ENCODE data around the gene CNTN4.
"Not testable (repeated sequence)": the region's sequence is repeated elsewhere in the genome, so short reads cannot be mapped to it uniquely, and the experiment has no call there.

The CNTN4 gene

DNA sequence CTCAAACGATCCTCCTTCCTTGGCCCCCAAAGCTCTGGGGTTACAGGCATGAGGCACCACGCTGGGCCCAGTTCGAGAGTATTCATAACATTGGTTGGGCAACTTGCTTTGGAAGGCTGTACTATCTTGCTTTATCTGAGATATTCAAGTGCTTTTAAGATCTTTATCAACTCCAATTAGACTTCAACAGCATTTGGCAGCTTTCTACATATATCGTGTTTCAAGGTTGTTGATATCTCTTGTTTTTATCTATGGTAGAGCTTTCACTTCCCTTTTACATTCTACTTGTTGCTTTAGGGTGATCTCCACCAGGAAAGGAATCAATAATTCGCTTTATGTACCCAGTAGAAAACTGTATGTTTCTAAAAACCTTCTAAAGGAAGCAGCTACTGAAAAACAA is 616.2 kb downstream of the CNTN4 start:
- DNase-seq: no peak

DNA sequence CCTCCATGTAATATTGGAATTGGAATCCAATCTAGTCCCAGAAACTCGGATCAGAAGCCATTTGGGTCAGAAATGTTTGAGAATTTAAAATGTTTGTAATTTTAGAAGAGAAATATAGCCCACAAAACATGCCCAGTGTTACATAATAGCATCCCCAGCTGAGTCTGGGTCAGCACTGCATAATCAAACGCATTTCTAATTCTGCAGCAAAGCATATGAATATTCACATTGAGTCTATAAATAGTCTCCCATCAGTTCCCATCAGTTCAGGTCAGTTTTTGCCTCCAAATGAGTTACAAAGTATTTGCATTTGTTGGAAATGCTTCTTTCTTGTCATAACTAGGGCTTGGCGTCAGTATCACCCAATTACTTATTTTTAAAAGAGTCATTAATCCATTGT is 628.4 kb downstream of the CNTN4 start:
- DNase-seq: no peak

DNA sequence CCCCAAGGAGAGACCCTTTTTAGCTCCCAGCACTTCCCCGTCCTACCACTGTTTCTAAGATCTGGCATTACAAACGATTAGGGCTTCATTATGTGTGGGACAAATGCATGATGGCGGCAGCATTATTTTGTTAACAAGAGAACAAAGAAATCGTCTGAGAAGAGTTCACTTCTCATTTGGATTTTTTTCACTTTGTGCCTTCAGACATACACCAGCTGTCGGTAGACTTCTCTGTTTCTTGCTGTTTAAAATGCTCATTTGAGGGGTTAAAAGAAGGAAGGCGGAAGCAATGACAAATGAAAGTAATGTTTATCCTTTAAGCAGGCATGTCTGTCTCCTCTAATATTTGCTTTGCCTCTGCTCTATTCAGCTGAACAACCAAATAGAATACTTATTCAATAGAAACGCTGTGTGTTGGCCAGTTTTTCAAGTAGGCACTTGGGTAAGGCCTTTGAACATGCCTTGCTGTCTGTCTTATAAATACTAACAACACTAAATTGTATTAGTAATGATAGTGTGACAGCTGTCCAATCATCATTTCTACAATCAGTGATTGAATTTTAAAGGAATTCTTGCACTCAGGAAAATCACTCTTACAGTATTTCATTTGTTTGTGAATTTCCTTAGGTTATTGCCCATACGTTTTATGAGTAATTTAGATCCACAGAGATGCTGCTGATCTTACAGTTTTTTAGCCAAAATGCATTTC is 629.1 kb downstream of the CNTN4 start:
- no peak for DNase-seq

DNA sequence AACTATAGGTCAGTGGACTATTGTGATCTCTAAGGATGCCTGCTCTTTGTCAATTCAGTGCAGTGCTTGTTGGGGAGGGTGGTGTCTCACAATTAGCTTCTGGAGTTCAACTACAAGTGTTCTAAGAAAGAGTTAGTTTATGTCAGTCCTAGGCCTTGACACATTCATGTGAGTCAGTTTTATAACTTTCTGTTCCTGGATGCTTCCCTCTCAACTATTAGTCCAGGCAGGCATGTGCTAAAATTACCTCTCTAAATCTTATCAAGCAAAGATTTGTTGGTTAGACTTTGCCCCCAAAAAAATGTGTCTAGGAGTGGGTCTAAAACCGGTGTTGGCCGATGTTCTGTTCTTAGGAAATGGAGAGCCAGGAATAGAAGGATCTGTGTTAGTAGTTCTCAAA is 633.2 kb downstream of the CNTN4 start:
- no peak for DNase-seq

DNA sequence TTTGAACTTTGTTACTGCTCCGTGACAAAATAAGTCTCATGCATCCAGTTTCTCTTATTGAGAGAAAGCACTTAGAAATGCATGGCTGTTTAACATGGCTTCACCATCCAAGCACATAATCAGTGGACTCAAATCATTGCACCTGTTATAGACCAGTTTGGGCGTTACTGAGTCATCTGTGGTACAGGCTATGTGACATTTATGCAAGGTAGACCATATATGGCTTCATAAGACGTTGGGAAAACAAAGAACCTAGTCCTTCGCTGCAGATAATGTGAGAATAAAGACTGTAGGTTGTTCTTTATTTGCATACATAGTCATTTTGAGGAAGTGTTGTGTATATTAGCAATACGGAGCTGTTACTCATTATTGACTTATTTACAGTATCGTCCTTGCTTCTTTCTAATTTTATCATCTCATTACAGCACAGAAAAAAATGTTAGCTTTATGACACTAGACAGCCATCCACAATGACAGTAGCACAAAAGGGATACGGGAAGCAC is 636.8 kb downstream of the CNTN4 start:
- DNase-seq: no peak

DNA sequence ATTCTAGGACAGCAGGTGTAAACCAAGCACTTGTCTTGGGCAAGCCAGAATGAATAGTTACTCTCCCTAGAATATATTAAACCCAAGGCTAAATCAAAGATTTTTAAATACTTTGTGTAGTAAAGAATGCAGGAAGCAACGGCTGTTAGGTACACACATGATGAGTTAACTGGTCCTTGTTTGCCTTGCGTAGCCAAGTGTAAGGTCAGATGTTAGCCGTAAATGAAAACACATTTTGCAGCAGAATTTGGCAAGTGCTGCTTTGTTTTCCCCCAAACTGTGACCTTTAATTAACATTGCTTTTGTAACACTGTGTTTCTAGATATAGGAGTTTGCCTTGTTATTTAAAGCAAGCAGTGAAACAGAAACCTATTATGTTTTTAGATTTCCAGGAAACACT is 642.9 kb downstream of the CNTN4 start:
- DNase-seq: no peak

DNA sequence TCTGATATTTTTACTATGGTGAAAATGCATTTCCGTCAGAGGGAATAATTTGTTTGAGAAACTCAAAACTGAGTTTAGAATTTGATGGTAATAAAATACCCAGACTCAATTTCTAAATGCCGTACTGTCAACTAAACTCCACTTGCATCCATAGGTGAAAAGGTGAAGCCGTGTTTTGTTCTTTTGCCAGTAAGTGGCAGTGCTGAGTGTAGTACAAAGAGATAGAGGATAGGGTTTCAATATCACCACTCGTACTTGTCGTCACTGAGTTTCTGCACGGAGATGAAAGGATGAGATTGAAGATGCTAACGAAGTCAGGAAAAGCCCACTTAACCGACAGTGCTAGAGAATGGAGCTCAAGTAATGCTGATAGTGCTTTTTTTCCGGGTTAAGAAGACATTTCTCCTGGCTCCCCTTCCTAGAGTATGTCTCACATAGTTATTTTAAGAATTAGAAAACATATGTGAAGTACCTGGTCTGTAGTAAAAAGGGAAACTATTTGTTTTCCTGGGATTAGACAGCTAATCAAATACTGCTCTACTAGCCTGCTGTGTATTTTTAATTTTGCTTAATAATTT is 666.4 kb downstream of the CNTN4 start:
- peak in 1 of 2 donors; percentile 13 for DNase-seq

DNA sequence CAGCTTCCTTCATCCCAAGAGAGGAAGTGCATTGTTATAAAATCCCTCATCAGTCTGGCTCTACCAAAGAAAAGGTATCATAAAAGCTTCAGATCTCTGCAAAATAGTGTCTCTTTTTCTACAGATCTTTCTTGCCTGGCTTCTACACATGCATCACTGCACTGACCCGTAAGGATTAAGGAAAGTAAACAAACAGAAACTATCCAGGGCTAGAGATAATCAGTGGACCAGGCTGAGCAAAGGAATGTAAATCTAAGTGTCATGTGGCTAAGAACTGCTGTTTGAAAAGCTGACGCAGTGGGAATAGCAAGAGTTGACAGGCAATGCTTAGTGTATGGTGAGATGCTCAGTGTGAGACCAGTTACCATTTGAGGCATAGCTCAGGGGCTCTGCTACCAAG is 671.8 kb downstream of the CNTN4 start:
- DNase-seq: no peak

DNA sequence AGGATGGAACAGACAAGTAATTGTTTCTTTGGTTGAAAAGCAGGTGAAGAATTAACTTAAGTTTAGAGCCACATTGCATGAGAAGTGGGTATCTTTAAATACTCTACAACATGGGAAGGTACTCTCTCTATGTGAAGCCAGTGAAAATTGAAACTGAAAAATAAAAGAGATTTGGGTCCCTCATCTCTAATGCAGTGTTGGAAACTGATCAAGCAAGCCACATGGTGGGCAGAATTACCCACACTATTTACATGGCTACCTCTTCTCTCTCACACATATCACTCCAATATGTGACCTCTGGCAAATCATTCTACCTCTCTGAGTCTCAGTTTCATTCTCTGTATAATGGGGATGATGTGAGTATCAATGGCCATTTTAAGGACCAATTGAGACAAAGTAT is 672.5 kb downstream of the CNTN4 start:
- no peak for DNase-seq

DNA sequence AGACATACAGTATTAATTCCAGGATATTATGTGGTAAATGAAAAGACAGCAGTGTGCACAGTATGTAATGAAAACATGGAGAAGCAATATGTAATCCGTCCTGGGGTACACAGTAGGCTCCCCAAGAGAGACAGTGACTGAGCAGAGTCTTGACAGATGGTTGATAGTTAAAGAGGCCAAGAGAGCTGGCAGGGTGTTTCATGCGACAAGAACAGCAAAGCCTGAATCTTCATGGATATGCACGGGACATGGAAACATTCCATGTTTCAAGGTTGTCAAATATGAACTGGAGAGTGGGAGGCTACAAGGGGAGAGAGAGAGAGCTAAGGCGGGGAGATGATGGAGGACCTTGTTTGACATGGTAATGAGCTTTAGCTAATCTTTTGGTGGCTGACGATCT is 673.1 kb downstream of the CNTN4 start:
- no peak for DNase-seq

DNA sequence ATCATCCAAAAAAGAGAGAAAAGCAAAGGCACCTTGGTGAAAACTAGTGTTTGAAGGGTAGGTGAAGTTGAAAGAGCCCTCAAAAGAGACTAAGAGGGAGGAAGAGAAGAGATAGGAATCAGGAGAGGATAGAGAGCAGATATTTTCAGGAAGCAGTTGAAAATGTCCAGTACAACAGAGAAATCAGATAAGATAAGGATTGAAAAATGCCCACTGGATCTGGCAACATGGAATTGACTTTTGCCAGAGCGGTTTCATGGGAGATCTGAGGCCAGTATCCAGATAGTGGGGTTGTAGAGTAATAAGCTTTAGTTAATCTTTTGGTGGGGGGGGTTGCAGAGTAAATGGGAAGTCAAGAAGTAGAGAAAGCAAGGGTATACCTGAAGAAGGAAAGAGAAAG is 674.1 kb downstream of the CNTN4 start:
- no peak for DNase-seq

DNA sequence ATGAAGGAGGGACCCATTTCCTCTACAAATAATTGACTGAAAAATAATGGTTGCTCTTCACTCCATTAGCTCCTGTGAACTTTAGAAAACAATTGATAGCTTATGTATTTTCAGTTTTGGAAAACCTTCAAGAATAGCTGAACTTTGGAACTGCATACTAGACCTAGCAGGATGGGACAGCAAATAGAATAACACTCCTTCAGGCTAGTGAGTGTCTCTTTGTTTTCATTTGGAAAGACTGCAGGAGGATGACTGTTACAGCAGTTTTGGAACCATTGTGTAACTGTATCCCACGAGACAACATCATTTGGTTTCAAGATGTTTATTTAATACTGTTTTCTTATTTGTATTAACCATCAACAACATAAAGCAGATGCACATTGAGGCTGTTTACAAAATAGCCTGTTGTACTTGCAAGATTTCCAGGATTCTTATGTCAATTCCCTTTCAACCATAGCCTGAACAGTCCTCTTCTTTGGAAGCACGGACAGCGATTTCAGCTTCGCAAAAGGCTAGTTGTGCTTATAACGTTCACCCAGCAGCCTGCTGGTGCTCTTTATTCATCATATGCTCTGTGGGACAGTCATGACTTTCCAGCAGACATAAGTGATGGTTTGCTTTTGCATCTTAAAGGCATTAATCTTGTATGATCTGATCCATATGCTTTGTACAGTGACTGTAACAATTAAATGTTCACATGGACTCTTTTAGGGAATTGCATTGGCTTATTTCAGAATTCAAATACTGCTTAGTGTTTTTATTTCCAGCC is 676.0 kb downstream of the CNTN4 start:
- DNase-seq: no peak

DNA sequence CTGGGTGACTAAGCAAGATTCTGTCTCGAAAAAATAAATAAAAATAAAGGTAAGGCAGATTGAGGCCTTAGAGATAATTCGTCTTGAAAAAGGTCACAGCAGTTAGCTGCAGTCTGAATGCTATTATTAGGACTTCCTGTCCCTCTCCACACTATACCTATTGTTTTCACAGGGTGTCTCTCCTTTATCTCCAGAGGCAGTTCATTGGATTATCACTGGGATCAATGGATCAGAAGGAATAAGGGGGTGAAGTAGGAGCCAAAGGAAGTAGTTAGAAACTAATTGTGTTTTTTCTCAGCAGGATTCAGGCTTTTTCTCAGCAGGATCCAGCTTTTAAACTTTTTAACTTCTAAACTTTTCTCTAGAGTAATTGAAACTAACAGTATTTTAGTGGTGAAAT is 684.6 kb downstream of the CNTN4 start:
- DNase-seq: no peak

DNA sequence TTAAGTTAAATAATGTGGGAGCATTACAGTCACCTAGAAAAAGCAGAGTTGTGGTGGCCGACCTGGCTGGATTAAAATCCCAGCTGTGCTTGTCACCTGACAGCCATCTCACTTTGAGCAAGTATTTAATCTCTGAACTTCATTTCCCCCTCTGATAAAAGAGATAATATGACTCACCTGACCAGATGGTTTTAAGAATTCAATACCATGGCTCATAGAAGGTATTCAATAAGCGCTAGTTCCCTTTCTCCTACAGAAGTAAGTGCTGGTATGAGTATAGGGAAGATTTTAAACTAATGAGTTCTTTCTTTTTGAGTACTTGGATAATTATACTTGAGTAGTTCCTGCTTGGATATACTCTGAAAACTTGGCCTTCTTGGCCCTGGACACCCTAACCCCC is 686.0 kb downstream of the CNTN4 start:
- no peak for DNase-seq

DNA sequence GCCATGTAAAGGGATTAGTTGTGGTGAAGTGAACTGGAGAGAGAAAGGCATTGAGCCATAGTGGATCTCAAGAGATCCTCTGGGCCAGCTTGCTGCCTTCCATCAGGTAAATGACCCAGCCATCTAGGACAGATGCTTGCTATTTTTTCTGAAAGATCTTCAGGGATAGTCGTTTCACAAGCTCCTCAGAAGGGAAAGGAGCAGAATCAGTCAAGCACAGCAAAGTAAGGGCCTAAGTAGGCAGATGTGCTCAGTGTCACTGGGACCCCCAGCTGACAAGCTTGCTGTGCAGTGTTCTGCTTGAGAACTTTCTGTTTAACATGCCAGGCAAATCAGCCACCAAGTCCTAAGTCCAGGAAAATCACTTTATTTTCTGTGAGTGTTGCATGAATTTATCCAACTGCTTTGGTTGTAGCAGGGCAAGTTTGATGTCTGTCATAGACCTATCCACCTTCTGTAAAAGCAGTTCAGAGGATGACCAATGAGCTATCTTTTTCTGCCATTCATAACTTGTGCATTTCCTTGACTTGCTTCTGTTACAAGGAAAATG is 691.7 kb downstream of the CNTN4 start:
- DNase-seq: no peak

DNA sequence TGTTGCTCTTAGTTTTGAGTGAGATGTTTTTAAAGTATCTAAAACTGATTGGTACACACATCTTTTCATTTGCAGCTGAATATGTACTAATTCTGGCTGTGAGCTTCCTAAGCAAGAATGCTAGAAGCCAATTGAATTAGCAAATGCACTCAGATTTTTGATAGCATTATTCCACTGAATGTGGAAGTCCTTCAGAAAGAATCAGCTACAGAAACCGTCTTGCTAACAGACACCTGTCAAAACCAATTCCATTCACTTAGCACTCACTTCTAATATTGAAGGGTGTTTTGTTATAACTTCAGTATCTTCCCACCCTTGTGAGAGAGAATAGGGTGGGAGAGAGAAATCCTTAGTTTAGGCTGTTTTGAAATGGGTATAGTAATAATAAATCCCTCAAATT is 693.8 kb downstream of the CNTN4 start:
- DNase-seq: no peak

DNA sequence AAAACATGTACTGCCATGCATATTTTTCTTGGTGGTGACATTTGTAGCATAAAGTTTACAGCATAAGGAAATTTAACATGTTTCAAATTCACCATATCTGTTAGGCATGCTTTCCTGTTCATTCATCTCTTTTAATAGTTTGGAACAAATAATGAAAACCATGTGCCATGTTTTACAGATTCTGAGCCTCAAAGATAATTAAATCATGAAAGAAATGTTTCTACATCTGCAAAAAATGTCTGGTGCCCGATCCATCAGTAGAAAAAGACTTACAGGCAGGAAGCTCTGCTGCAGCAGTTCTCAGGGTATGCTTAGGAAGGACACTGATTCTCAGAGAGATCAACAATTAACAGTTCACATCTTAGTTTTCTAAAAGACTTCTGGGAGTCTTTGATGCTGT is 695.3 kb downstream of the CNTN4 start:
- DNase-seq: no peak

DNA sequence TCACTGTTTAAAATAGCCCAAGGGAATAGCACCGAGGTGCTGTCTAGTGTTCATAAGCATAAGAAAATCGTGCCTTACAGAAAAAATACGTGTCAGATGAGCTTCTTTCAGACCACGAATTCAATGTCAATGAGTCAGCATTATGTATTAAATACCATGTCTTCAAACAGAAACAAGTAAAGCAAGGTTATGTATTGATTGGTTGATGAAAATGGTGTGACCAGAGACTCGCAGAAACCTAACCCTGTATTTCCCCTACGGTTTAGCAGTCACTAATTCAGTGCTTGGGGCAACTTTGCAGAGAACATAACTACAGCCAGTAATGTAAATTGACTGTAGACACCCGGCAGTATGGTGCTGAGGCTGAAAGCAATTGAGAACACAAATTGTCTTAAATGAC is 703.8 kb downstream of the CNTN4 start:
- no peak for DNase-seq

DNA sequence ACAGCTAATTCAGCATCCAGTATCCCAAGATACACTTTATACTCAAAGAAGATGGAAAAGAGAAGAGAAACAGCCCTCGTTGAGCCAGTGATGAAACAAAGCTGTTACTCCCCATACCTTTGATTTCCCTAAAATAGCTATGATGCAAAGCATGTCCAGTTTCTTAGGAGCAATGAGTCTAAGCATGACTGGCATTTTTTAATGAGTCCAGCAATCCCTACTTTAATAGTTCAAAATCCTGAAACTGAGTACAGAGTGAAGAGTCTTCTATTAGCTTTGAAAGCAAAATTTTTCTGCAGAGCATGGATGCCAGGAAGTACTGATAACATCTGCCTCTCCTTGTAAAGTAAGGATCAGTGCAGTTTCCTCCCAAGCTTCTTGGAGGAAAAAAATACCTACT is 708.8 kb downstream of the CNTN4 start:
- DNase-seq: no peak

DNA sequence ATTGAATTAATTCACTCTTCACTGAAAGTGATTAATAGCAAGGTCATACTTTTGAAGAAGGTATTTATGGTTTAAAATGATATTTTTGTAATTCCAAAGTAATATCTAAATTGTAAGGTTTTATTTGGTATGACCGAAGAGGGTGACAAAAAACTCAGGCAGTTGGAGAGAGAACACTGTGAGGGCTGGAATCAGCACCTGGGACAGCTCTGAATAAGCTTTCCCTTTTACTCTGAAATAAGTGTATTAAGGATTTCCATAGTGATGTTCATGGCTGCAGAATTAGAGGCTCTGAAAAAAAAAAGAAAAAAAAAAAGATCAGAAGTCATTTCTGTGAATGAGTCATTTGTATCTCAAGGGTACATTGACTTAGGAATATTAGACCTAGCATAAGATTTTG is 712.1 kb downstream of the CNTN4 start:
- DNase-seq: no peak

DNA sequence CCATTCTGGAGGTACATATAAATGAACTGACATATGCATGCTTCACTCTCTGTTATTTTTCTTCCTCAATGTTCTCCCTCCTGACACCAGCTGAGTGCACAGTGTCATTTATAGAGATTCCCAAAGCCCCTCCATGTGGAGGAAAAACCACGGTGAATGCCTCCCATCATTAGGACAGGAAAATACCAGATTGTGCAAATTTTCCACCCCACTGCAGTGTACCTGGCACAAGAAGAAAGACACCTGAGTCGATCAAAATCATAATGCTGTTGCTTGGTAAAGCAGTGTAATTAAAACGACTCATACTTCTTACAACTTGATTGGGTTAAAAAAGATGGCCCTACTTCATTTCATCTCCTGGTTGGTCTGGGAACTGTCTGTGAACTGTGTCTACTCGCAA is 720.9 kb downstream of the CNTN4 start:
- no peak for DNase-seq

DNA sequence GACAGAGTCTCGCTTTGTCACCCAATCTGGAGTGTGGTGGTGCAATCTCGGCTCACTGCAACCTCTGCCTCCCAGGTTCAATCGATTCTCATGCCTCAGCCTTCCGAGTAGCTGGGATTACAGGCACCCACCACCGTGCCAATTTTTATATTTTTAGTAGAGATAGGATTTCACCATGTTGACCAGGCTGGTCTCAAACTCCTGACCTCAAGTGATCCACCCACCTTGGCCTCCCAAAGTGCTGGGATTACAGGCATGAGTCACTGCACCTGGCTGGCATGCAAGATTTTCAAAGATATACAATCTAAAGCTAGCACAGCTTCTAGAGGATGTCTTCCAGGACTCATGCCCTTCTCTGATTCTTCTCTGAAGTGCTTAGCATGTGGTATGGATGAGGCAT is 722.3 kb downstream of the CNTN4 start:
- DNase-seq: not testable (repeated sequence)

DNA sequence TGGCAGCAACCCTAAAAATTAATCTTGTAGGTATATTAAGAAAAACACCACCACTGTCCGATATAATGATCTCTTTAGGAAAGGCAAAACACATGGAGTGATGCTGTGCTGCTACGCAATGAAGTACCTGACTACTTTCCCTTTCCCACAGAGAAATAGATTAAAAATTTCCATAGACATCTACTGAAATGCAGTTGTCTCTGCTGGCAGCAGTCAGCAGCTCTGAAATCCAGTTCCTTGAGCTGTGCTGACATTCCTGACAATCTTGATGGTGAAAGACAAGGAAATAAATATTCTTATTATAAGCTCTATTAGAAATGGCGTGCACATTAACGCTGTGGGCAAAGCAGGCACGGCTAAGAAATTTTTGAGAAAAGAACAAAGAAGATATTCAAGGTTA is 723.9 kb downstream of the CNTN4 start:
- no peak for DNase-seq

DNA sequence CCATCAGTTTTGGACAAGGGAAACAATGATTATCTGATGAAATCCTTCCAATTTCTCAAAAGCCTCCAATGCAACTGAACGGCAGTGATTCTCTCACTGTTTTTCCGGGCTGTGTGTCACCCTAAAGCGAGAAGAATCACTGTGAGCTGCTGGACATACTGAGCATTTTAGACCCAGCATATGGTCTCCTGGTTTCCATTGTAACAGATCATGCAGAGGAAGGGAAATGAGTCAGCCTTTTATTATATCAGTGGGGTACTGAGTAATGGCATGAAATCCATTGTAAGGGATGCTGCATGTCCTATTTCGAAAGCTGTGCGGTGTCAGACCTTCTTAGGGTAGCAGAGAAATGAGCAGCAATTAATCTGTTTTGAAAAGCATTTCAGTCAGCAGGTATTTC is 724.4 kb downstream of the CNTN4 start:
- DNase-seq: no peak

All from CD4-positive, alpha-beta T cell treated with Interleukin-1 beta for 1 hour (primary cell).